HCT116 (cell line): ENCODE results near the gene KHDC4. TPM values are rescaled to one million over a fixed set of nuclear protein-coding genes. Genes with fewer than 3 reads are reported as not detected.

ENCODE experiments used
- ATAC-seq: fragments of 200-7000 bp; cut with Tn5 transposase; 2 replicates; pipeline ENCODE4 v1.9.1; 2020; ENCODE audit warnings: mild to moderate bottlenecking, moderate library complexity
- BruUV-seq: library from RNA; stranded (reverse); fragments of 400-500 nt; replicated peaks from 2 replicates; lab custom pipeline; 2021; lab: Mats Ljungman, UMichigan
- CTCF ChIA-PET: fragments of 300-600 bp; sonication (Branson Sonifier 250); formaldehyde crosslinking; loops from one replicate; lab custom pipeline; 2021; ENCODE audit warnings: antibody characterized with exemption; lab: Charles Lee
- POLR2A ChIA-PET: fragments of 300-600, 350-600 bp; sonication (Branson Sonifier 250); formaldehyde crosslinking; loops from one replicate; lab custom pipeline; 2021; ENCODE audit warnings: antibody characterized with exemption; lab: Charles Lee
- RAD21 ChIA-PET, 2 experiments: fragments of 300-600 bp; sonication (Branson Sonifier 250); formaldehyde crosslinking; loops; one replicate each; lab custom pipeline; 2023; ENCODE audit warnings: low total read pairs in 2 of 2; ENCODE audit not compliant: uncharacterized antibody in 2 of 2, unreplicated experiment in 2 of 2, low non-redundant PET in 1 of 2; lab: Charles Lee
- DNase-seq: peaks from one replicate; pipeline ENCODE4 v3.0.0-alpha.2; 2010; ENCODE audit warnings: low read depth, low spot score
- H2AFZ ChIP-seq: fragments of 200-600 bp; shearing (Covaris generic), sonication (generic); 2 replicates; pipeline ENCODE4 v1.6.1; 2017; ENCODE audit warnings: low read depth, mixed run types, mixed read lengths, antibody characterized with exemption, low read length; ENCODE audit not compliant: poor library complexity, severe bottlenecking
- H3K27ac ChIP-seq: 2 replicates; pipeline ENCODE4 v1.5.1; 2012; ENCODE audit warnings: low read depth, low read length
- H3K27me3 ChIP-seq: fragments of 200-600 bp; sonication (generic); 2 replicates; pipeline ENCODE4 v1.6.1; 2016; ENCODE audit warnings: mixed run types, low read length, mixed read lengths; ENCODE audit not compliant: insufficient read depth
- H3K36me3 ChIP-seq, 2 experiments: fragments of 200-500 bp in 1 of 2; fragments of 200-600 bp in 1 of 2; sonication (Bioruptor generic) in 1 of 2; sonication (generic) in 1 of 2; 2 replicates each; pipeline versions ENCODE4 v1.5.1 to v1.6.1; 2014 to 2016; ENCODE audit warnings: low read length in 2 of 2, inconsistent platforms in 1 of 2, mixed read lengths in 1 of 2, mixed run types in 1 of 2; ENCODE audit not compliant: insufficient read depth in 2 of 2, control insufficient read depth in 1 of 2
- H3K4me1 ChIP-seq, 2 experiments: fragments of 200-600 bp in 1 of 2; sonication (generic) in 1 of 2; 2 replicates each; pipeline versions ENCODE4 v1.5.1 to v1.6.1; 2012 to 2017; ENCODE audit warnings: low read length in 2 of 2, inconsistent platforms in 1 of 2, mild to moderate bottlenecking in 1 of 2, mixed read lengths in 1 of 2, mixed run types in 1 of 2, moderate library complexity in 1 of 2; ENCODE audit not compliant: insufficient read depth in 2 of 2, control insufficient read depth in 1 of 2
- H3K4me2 ChIP-seq: fragments of 200-600 bp; sonication (generic); 2 replicates; pipeline ENCODE4 v1.6.1; 2017; ENCODE audit warnings: mixed run types, low read length, mixed read lengths
- H3K4me3 ChIP-seq, 2 experiments: fragments of 200-600 bp in 1 of 2; sonication (generic) in 1 of 2; replicated peaks in 1 of 2; 2 replicates each; pipeline ENCODE4 v1.5.1; 2011 to 2016; ENCODE audit warnings: low read length in 2 of 2, control low read depth in 1 of 2, low read depth in 1 of 2, mild to moderate bottlenecking in 1 of 2, mixed read lengths in 1 of 2, mixed run types in 1 of 2
- H3K79me2 ChIP-seq: fragments of 200-600 bp; sonication (generic); 2 replicates; pipeline ENCODE4 v1.6.1; 2017; ENCODE audit warnings: mild to moderate bottlenecking, mixed run types, low read length, moderate library complexity, mixed read lengths; ENCODE audit not compliant: insufficient read depth
- H3K9ac ChIP-seq: fragments of 200-600 bp; sonication (generic); 2 replicates; pipeline ENCODE4 v1.6.1; 2016; ENCODE audit warnings: low read length, mixed read lengths
- H3K9me2 ChIP-seq: fragments of 200-600 bp; sonication (generic), shearing (Covaris generic); 2 replicates; pipeline ENCODE4 v1.6.1; 2017; ENCODE audit warnings: mixed run types, mild to moderate bottlenecking, moderate library complexity; ENCODE audit not compliant: insufficient read depth
- H3K9me3 ChIP-seq, 2 experiments: fragments of 200-500 bp in 1 of 2; fragments of 200-600 bp in 1 of 2; sonication (Bioruptor generic) in 1 of 2; sonication (generic) in 1 of 2; 2 replicates each; pipeline ENCODE4 v1.6.1; 2014 to 2017; ENCODE audit warnings: low read length in 2 of 2, mixed read lengths in 2 of 2, inconsistent platforms in 1 of 2, low read depth in 1 of 2, mild to moderate bottlenecking in 1 of 2, mixed run types in 1 of 2, moderate library complexity in 1 of 2; ENCODE audit not compliant: control insufficient read depth in 1 of 2, insufficient read depth in 1 of 2
- H4K20me1 ChIP-seq: fragments of 200-600 bp; sonication (generic), shearing (Covaris generic); 2 replicates; pipeline ENCODE4 v1.6.1; 2017; ENCODE audit warnings: mixed run types, mild to moderate bottlenecking, moderate library complexity; ENCODE audit not compliant: insufficient read depth
- ATF3 ChIP-seq: IDR thresholded peaks from 2 replicates; pipeline ENCODE4 v1.6.1; 2012
- CEBPB ChIP-seq: IDR thresholded peaks from 2 replicates; pipeline ENCODE4 v1.6.1; 2012; ENCODE audit warnings: low read depth
- EGR1 ChIP-seq: IDR thresholded peaks from 2 replicates; pipeline ENCODE4 v1.6.1; 2012; ENCODE audit warnings: low read depth
- ELF1 ChIP-seq: IDR thresholded peaks from 2 replicates; pipeline ENCODE4 v1.6.1; 2012; ENCODE audit warnings: low read depth, borderline replicate concordance
- FOSL1 ChIP-seq: IDR thresholded peaks from 2 replicates; pipeline ENCODE4 v1.6.1; 2012; ENCODE audit warnings: low read depth
- SP1 ChIP-seq: IDR thresholded peaks from 2 replicates; pipeline ENCODE4 v1.6.1; 2012; ENCODE audit warnings: low read depth
- ZBTB33 ChIP-seq: IDR thresholded peaks from 2 replicates; pipeline ENCODE4 v1.6.1; 2011; ENCODE audit warnings: mild to moderate bottlenecking, low read length, moderate library complexity; ENCODE audit not compliant: insufficient replicate concordance; ENCODE audit errors: extremely low read depth
- ZFX ChIP-seq: fragments of 450-650 bp; IDR thresholded peaks from 2 replicates; pipeline ENCODE4 v1.6.1; 2017
- ZNF274 ChIP-seq: fragments of 200-500 bp; sonication (Bioruptor generic); IDR thresholded peaks from 2 replicates; pipeline ENCODE4 v1.6.1; 2014; ENCODE audit warnings: mild to moderate bottlenecking, low read depth, low read length, inconsistent platforms
- intact Hi-C: fragments of 100-400 bp; cut with micrococcal nuclease; formaldehyde crosslinking; loops from 2 replicates; pipeline ENCODE4 v1.10.0; 2022
- total RNA-seq: library from RNA; stranded (reverse); gene quantifications from one replicate; pipeline ENCODE4 v1.2.1, GENCODE V29; 2021; ENCODE audit not compliant: unreplicated experiment

Gene KHDC4
- total RNA-seq, 1 experiment from 2014 or later, result 60.7 TPM

GRCh38 chr1:155957411-155957915, 23.2 kb upstream of the KHDC4 start:
- Histone ChIP-seq H4K20me1 (no peaks in the 10 kb centered on the region), H3K9ac (no peak overlapping the region), H3K9me3 (no peaks in the 10 kb centered on the region), H3K27ac (no peak overlapping the region), H3K27me3 (no peaks in the 10 kb centered on the region), H3K4me3 (no peak overlapping the region), H2AFZ (no peak overlapping the region), H3K4me1 (peaks cover 17 to 32% of the 10 kb centered on the region in 2 experiments), H3K9me2 (no peaks in the 10 kb centered on the region), H3K4me2 (no peak overlapping the region), H3K79me2 (peaks cover 7% of the 10 kb centered on the region; the same call in 1 of the 2 replicates), H3K36me3 (peaks cover 26 to 37% of the 10 kb centered on the region in 2 experiments; a peak in 3 of 4 replicates)
- DNase-seq, result no peak
- intact Hi-C loops, result no loop called here
- no peak for ATAC-seq
- BruUV-seq, result TSS peak; percentile 22
- ChIA-PET POLR2A (no interaction called here), RAD21 (no interaction called here), CTCF (no interaction called here)
- no peak for TF ChIP-seq EGR1
- no peak for TF ChIP-seq SP1
- TF ChIP-seq ATF3, result no peak
- no peak for TF ChIP-seq FOSL1
- no peak for TF ChIP-seq ELF1
- TF ChIP-seq CEBPB, result no peak
- no peak for TF ChIP-seq ZNF274
- no peak for TF ChIP-seq ZBTB33
- TF ChIP-seq ZFX, result no peak
